ENCODE data around the gene PRAMEF14.
"Not testable (repeated sequence)": the region's sequence is repeated elsewhere in the genome, so short reads cannot be mapped to it uniquely, and the experiment has no call there.

DNA sequence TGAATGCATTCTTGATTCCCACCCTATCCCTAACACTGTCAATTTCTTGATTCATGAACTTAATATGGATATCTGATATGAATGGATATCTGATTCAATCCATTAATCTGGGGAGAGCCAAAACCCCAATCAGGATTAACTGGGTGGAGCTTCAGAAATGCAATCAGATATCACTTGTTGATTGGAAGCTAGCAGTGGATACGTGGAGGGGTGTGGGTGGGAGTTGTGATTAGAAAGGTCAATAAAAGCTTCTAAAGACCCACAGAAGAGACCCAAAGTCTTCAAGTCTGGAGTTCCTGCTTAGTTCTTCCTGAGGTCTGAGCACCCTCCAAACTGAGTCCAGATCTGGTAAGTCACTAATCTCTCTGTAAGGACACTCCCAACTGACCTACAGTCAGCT is 43.7 kb downstream of the PRAMEF14 start, which contains the start of gene PRAMEF33:
- not testable (repeated sequence) for TF ChIP-seq POLR2A (IDR thresholded peaks at IDR 0.05; ENCODE audit: low read length); GATA1 (IDR thresholded peaks at IDR 0.05; ENCODE audit: low read depth, low read length)
